Keratinocyte (primary cell): ENCODE results near the gene CASK. TPM values are rescaled to one million over a fixed set of nuclear protein-coding genes. Genes with fewer than 3 reads are reported as not detected.
A peak's percentile ranks its signal among the peaks of the same experiment; 100 is the strongest.

Experiments used
- DNase-seq: peaks from one replicate; pipeline ENCODE4 v3.0.0-alpha.2; 2011; ENCODE audit warnings: low read depth, missing footprints, low spot score
- FAIRE-seq: peaks from 2 replicates; lab custom pipeline; 2011; peaks lifted over from hg19 to GRCh38; lab: Jason Lieb, UNC
- H2AFZ ChIP-seq: 2 replicates; pipeline ENCODE4 v1.6.0; 2012; ENCODE audit warnings: low read length, control low read depth, inconsistent platforms; ENCODE audit not compliant: control insufficient read depth
- H3K27ac ChIP-seq: 2 replicates; pipeline ENCODE4 v1.5.1; 2011; ENCODE audit warnings: low read length; ENCODE audit not compliant: control insufficient read depth, insufficient read depth
- H3K27me3 ChIP-seq: 3 replicates; pipeline ENCODE4 v1.6.0; 2011; ENCODE audit warnings: low read length; ENCODE audit not compliant: control insufficient read depth, insufficient read depth; ENCODE audit errors: extremely low read depth
- H3K36me3 ChIP-seq, 2 experiments: 2 replicates in 1 of 2; 3 replicates in 1 of 2; pipeline ENCODE4 v1.5.1; 2011; ENCODE audit warnings: low read length in 2 of 2, mild to moderate bottlenecking in 1 of 2; ENCODE audit not compliant: control insufficient read depth in 2 of 2, insufficient read depth in 2 of 2; ENCODE audit errors: extremely low read depth in 1 of 2
- H3K4me1 ChIP-seq: 3 replicates; pipeline ENCODE4 v1.5.1; 2011; ENCODE audit warnings: low read length; ENCODE audit not compliant: control insufficient read depth, insufficient read depth; ENCODE audit errors: extremely low read depth
- H3K4me2 ChIP-seq: 3 replicates; pipeline ENCODE4 v1.6.0; 2011; ENCODE audit warnings: low read depth, low read length; ENCODE audit not compliant: control insufficient read depth, insufficient read depth; ENCODE audit errors: extremely low read depth
- H3K4me3 ChIP-seq, 3 experiments: fragments of 200-600 bp in 1 of 3; sonication (generic) in 1 of 3; 2 replicates in 2 of 3; 3 replicates in 1 of 3; pipeline ENCODE4 v1.5.1; 2011 to 2016; ENCODE audit warnings: low read length in 3 of 3, mild to moderate bottlenecking in 3 of 3, control low read depth in 2 of 3, inconsistent platforms in 1 of 3, low read depth in 1 of 3, mixed read lengths in 1 of 3, mixed run types in 1 of 3, moderate library complexity in 1 of 3; ENCODE audit not compliant: control insufficient read depth in 2 of 3, insufficient read depth in 2 of 3; ENCODE audit errors: extremely low read depth in 1 of 3
- H3K79me2 ChIP-seq: 2 replicates; pipeline ENCODE4 v1.6.0; 2012; ENCODE audit warnings: low read length; ENCODE audit not compliant: control insufficient read depth, insufficient read depth
- H3K9ac ChIP-seq: 3 replicates; pipeline ENCODE4 v1.6.0; 2011; ENCODE audit warnings: low read length; ENCODE audit not compliant: control insufficient read depth, insufficient read depth; ENCODE audit errors: extremely low read depth
- H3K9me1 ChIP-seq: 3 replicates; pipeline ENCODE4 v1.6.0; 2011; ENCODE audit warnings: low read length; ENCODE audit not compliant: control insufficient read depth, insufficient read depth; ENCODE audit errors: extremely low read depth
- H3K9me3 ChIP-seq: 2 replicates; pipeline ENCODE4 v1.5.1; 2012; ENCODE audit warnings: low read depth, low read length; ENCODE audit not compliant: control insufficient read depth
- H4K20me1 ChIP-seq: 3 replicates; pipeline ENCODE4 v1.6.0; 2011; ENCODE audit warnings: low read length; ENCODE audit not compliant: control insufficient read depth, insufficient read depth; ENCODE audit errors: extremely low read depth
- EZH2 ChIP-seq: IDR thresholded peaks from one replicate; pipeline ENCODE4 v1.6.1; 2012; ENCODE audit warnings: inconsistent platforms, mild to moderate bottlenecking, low read length, moderate library complexity
- dilution Hi-C: fragments of 300-500 bp; cut with MboI; formaldehyde crosslinking; loops from one replicate; pipeline ENCODE4 v1.7.0; 2020; ENCODE audit warnings: low sequenced_read_pairs; ENCODE audit not compliant: extremely low pct_ligation_motif_present
- polyA plus RNA-seq, 5 experiments: library from polyadenylated mRNA; depleted of rRNA in 3 of 5; stranded (reverse) in 3 of 5; stranded (forward) in 1 of 5; unstranded in 1 of 5; fragments of >200 nt; gene quantifications; 1 replicate in 1 of 5; 2 replicates in 3 of 5; 3 replicates in 1 of 5; pipeline versions ENCODE4 v1.2.1 to v1.2.3, GENCODE V29; 2011 to 2012; ENCODE audit warnings: missing spikeins in 2 of 5, low read depth in 1 of 5, low replicate concordance in 1 of 5
- TF ChIP-seq, protein P1 (sequence below), 3 experiments: IDR thresholded peaks in 1 of 3; conservative IDR thresholded peaks in 1 of 3; optimal IDR thresholded peaks in 1 of 3; 2 replicates in 2 of 3; 3 replicates in 1 of 3; pipeline versions ENCODE3 to v1.5.1; 2011; ENCODE audit warnings: low read length in 3 of 3, mild to moderate bottlenecking in 3 of 3, moderate library complexity in 2 of 3, control low read depth in 1 of 3, inconsistent platforms in 1 of 3; ENCODE audit not compliant: insufficient read depth in 2 of 3; ENCODE audit errors: extremely low read depth in 1 of 3

CASK gene
- polyA plus RNA-seq, 1 donor (not counting 4 experiments of a cell fraction or from before 2014, with no cell fraction given), result 33.7 TPM

DNA sequence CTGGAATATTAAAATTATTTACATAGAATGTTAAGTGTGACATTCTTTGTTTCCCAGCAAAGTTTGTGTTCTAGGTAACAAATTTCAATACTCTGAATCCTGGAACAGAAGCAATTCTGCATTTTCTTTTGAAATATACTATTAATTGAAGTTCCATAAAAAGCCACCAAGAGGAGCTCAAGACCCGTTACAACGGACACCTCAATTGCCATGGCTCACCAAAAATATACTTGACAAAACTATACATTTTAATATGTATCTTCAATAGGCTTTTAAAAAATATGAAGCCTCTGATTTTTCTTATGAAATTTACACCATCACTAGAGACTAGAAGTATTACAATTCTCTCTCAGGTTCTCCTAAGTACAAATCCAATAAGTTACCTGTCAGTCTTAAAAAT lies 364.8 kb downstream of the CASK start:
- Histone ChIP-seq H3K79me2 (no peaks in the 10 kb centered on the region), H3K9me1 (no peaks in the 10 kb centered on the region), H3K4me3 (no peak overlapping the region), H3K4me1 (peaks cover 4% of the 10 kb centered on the region), H3K4me2 (no peak overlapping the region), H4K20me1 (no peaks in the 10 kb centered on the region), H3K27me3 (no peaks in the 10 kb centered on the region), H3K27ac (no peak overlapping the region), H3K36me3 (no peaks in the 10 kb centered on the region), H3K9ac (no peak overlapping the region), H3K9me3 (no peaks in the 10 kb centered on the region), H2AFZ (no peak overlapping the region)
- FAIRE-seq (no peak), DNase-seq (no peak)
- dilution Hi-C loops, result no loop called here
- no peak for TF ChIP-seq EZH2
- TF ChIP-seq, protein P1, sequence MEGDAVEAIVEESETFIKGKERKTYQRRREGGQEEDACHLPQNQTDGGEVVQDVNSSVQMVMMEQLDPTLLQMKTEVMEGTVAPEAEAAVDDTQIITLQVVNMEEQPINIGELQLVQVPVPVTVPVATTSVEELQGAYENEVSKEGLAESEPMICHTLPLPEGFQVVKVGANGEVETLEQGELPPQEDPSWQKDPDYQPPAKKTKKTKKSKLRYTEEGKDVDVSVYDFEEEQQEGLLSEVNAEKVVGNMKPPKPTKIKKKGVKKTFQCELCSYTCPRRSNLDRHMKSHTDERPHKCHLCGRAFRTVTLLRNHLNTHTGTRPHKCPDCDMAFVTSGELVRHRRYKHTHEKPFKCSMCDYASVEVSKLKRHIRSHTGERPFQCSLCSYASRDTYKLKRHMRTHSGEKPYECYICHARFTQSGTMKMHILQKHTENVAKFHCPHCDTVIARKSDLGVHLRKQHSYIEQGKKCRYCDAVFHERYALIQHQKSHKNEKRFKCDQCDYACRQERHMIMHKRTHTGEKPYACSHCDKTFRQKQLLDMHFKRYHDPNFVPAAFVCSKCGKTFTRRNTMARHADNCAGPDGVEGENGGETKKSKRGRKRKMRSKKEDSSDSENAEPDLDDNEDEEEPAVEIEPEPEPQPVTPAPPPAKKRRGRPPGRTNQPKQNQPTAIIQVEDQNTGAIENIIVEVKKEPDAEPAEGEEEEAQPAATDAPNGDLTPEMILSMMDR (optimal IDR thresholded peaks at IDR 0.05 in 1 of 3, IDR thresholded peaks at IDR 0.05 in 1 of 3, conservative IDR thresholded peaks at IDR 0.05 in 1 of 3; ENCODE audit: extremely low read depth in 1 of 3, insufficient read depth in 2 of 3, low read length in 3 of 3), result peak; percentile 7 to 17 (median 9)

DNA sequence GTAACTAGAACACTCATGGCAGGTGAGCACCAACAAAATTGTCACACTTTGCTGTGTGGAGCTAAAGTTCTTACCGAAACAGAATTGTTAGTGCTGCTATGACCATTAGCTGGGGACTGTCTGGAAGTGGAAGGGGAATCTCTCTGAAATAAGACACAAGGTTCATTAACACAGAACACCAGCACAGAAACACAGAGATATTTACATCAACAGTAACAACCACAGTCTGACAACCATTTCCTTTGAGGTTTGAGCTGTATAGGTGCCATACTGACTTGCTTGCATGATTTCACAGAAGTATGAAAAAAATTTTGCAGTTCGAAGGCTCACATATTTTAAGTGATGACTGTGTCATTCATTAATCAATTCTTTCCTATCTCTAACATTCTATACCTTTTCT lies 366.4 kb downstream of the CASK start:
- Histone ChIP-seq H3K79me2 (no peaks in the 10 kb centered on the region), H3K4me1 (peaks cover 4% of the 10 kb centered on the region), H2AFZ (no peak overlapping the region), H3K4me3 (no peak overlapping the region), H3K9ac (no peak overlapping the region), H3K4me2 (no peak overlapping the region), H4K20me1 (no peaks in the 10 kb centered on the region), H3K9me1 (no peaks in the 10 kb centered on the region), H3K27me3 (no peaks in the 10 kb centered on the region), H3K36me3 (peaks cover 0 to 1% of the 10 kb centered on the region in 2 experiments), H3K27ac (no peak overlapping the region), H3K9me3 (no peaks in the 10 kb centered on the region)
- no peak for DNase-seq
- dilution Hi-C loops, result no loop called here
- FAIRE-seq, result no peak
- no peak for TF ChIP-seq EZH2
- TF ChIP-seq, protein P1 (optimal IDR thresholded peaks at IDR 0.05 in 1 of 3, IDR thresholded peaks at IDR 0.05 in 1 of 3, conservative IDR thresholded peaks at IDR 0.05 in 1 of 3; ENCODE audit: extremely low read depth in 1 of 3, insufficient read depth in 2 of 3, low read length in 3 of 3), result no peak
